Measurements from ENCODE around the gene ZBTB7A.
A peak's percentile ranks its signal among the peaks of the same experiment; 100 is the strongest.
"Not testable (repeated sequence)": the region's sequence is repeated elsewhere in the genome, so short reads cannot be mapped to it uniquely, and the experiment has no call there.

The ZBTB7A gene

DNA sequence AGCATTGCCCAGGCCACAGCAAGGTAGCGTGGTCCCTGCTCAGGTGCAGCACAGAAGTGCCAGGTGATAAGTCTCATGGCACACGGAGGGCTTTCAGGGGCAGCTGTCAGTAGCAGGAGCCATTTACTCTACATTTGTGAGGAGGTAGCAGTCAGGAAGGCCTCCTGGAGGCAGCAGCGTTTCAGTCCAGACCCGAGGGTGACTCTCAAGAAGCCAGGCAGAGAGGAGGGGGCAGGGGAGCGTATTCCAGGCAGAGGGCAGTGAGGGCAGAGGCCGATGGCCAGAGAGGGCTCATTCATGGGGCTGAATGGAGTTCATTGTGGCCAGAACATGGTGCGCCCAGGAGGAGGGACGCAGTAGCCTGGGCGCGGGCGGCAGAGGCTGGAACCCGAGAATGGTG is 50.2 kb downstream of the ZBTB7A start:
- no peak for DNase-seq (ENCODE audit: low read depth)

DNA sequence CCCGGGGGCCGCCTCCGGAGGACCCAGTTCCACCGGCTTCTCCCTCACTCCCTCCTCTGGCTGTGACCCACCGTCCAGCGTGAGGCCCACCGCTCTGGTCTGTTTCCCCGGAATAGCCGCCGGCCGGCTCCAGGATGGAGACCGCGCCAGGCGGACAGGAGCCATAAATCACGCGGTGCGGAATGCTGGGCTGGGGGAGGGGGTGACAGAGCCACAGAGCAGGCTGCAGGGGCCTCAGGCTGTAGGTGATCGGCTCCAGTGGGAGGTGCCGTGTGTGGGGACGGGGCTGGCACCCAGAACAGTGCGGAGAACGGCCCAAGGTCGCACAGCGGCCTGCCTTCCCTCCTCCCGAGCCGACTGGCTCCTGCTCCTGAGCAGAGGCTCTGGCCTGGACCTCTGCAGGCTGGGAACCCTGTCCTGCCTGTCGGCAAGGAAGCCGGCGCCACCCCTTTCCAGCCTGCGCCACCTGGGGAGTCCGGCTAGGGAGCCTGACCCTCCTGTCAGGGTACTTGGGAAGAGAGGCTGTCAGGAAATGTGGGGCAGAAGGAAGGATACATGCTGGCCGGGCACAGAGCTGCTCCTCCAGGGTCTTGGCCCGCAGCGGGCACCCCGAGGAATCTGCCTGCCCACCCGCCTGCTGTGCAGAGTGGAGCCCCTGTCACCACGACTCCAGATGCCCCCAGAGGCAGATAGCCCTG is 50.8 kb downstream of the ZBTB7A start:
- DNase-seq (ENCODE audit: low read depth): no peak

DNA sequence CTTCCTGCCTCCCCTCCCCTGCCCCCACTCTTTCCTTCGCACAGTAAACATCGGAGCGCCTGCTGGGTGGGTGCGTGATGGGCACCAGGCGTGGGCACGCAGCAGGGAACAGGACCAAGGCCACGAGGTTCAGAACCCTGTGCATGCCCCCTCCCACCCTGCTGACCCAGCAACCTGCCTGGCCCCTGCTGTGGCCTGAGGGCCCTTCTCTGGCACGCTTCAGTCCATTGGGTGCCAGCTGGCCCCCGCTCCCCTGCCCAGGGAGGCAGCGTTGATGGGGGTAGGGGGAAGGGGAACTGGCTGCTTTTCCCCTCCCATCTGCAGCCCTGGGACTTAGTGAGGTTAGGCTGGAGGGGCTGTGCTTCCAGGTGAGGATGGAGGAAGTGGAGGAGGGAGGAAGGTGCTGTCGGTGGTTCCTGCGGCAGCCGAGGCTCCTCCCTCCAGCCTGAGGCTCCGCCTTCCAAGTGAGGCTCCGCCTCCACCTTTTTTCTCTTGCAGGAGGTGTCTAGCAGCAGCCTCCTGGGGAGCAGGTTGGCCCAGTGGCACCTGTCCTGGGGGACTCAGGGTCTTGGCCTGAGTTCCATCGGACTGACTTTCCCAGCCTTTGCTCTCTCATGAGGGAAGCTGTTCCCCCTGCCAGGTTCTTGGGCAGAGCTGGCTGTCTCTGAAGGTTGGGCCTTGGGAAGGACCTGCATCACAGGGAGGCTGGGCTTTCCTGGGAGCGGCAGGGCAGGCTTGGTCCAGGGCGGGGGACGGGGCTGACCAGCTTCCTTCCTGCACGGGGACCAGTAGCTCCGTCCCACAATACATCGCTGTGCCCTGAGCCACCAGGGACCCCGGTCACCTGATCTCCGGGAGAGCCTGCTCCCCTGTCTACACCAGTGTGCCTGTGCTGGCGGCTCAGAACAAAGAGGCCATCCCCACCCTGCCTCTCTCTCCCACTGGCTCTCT is 51.9 kb downstream of the ZBTB7A start:
- DNase-seq (ENCODE audit: low read depth): no peak

DNA sequence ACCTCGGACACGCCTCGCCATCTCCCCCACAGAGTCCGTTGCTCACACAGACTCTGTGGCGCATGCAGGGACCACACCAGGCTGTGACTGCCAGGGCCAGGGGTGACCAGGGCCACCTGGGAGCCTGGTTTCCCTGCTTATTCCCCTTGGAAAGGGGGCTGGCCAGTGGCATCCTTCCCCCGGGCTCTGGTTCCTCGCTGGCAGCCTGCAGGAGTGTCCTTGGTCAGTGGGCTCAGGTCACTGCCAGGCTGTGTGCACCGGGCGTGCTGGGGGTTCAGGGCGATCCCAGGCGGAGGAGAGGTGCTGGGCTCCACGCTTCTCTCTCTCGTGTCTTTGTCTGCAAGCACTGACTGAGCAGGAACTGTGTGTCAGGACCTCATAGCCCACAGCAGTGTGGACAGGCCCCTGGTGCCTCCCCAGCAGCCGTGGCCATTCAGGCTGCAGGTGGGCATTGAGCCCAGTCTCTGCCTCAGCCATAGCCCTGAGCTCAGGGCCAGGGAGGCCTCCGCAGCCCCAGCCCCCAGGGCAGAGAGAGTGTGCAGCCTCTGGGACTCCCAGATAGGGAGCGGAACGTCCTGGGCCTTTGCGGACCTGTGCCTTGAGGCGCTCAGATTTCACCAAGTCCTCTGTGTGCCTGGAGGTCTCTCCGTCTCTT is 52.7 kb downstream of the ZBTB7A start:
- DNase-seq (ENCODE audit: low read depth): no peak

DNA sequence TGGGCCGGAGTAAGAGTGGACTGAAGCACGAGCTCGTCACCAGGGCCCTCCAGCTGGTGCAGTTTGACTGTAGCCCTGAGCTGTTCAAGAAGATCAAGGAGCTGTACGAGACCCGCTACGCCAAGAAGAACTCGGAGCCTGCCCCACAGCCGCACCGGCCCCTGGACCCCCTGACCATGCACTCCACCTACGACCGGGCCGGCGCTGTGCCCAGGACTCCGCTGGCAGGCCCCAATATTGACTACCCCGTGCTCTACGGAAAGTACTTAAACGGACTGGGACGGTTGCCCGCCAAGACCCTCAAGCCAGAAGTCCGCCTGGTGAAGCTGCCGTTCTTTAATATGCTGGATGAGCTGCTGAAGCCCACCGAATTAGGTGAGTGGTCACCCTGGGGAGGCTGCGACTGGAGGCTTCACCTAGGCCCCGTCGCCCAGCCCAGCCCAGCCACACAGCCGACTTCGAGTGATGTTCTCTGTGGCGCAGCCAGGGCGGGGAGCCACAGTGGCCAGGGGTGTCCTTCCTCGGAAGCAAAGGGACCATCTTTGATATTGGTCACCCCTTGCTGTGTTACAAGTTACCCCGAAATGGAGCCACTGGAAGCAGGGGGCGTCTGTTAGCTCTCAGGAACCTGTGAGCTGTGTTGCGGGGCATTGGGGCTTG is 53.6 kb downstream of the ZBTB7A start:
- DNase-seq (ENCODE audit: low read depth): no peak

DNA sequence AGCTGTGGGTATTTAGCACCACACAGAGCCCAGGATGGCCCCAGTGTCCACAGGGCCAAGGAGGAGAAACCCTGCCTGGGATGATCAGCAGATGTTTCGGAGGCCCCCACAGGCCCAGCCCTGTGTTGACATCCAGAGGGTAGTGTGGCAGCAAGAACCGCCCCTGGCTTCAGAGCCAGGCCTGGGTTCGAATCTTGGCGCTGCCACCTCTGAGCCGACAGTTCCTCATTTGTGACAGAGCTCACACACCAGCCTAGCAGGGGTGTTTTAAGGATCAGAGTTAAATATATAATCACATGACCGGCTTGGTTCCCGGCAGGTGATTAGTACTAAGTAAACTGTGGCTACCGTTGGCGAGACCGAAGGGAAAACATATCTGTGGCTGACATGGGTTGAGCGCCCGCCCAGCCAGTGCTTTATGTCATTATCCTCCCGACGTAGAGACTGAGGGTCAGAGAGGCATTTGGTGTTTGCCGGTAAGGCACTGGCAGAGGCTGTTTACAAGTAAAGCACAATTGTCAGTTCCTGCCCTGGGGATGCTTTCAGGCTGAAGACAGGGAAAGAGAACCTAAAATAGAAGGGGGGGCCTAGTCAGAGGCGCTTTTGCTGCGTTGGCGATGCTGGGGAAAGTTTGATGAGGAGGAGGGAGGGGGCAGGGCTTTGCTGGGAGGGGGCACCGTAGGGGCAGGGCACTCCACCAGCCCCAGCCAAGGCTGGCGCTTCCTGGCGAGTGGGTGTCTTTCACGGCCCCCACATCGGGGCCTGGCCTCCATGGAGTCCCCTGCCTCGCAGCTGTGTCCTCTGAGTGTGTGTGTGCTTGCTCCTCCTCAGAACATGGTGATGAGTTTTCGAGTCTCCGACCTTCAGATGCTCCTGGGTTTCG is 54.4 kb downstream of the ZBTB7A start:
- DNase-seq (ENCODE audit: low read depth): no peak

DNA sequence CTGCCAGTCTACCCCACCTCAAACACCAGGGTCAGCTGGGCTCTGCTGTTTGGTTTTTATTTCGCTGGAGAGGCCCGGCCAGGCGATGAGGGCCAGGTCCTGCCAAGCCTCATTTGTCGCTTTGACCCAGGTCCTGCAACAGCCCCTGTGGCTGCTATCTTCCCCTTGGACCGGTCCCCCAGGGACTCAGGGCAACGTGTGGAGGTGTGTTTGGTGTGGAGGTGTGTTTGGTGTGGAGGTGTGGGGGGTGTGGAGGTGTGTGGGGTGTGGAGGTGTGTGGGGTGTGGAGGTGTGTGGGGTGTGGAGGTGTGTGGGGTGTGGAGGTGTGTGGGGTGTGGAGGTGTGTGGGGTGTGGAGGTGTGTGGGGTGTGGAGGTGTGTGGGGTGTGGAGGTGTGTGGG is 55.3 kb downstream of the ZBTB7A start:
- not testable (repeated sequence) for DNase-seq (ENCODE audit: low read depth)

DNA sequence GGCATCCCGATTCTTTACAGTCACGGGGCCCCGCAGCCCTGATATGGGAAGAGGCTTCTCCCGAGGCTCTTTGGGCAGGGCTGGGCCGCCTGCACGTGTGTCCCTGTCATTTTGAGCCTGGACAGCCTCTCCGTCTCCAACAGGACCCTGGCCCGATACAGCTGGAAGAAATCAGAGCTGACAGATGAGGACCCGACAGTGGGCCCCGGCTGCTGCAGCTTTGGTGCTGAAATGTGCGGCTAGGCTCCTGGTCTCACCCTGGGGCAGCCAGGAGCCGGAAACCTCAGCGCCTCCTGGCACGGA is 55.9 kb downstream of the ZBTB7A start:
- DNase-seq (ENCODE audit: low read depth): no peak

DNA sequence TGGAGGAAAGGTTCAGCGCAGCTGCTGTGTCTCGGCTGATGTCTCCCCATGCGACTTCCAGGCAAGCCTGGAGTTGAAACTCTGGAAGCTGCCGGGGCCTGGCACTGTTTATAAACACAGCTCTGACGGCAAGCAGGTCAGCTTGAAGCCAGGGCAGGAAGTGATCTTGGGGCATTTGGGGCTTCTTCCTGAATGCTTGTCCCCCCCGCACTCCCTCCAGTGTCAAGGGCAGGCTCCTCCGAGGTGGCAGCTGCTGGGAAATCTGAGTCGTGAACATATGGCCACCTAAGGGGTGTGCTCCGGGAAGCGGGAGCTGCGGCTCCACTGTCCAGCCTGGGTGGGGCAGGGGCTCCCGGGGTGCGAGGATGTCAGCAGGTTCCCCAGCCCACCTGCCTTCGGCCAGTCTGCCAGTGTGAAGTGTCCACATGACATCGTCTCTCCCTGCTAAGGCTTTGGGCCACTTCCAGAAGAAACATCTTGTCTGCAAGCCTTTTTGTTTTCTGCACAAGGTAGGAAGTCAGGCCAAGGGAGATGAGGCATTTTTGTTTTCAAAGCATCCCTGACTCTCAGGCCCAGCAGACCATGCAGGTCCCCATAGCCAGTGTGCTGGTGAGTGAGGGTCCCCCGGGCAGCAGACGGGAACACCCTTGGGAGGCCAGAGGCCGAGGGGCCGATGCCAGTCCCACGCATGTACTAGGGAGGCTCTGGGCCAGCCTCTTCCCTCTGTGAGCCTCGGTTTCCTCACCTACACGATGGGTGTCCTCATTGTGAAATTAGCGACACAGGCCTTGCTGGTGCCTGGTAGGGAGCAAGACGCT is 56.5 kb downstream of the ZBTB7A start:
- DNase-seq (ENCODE audit: low read depth): no peak

DNA sequence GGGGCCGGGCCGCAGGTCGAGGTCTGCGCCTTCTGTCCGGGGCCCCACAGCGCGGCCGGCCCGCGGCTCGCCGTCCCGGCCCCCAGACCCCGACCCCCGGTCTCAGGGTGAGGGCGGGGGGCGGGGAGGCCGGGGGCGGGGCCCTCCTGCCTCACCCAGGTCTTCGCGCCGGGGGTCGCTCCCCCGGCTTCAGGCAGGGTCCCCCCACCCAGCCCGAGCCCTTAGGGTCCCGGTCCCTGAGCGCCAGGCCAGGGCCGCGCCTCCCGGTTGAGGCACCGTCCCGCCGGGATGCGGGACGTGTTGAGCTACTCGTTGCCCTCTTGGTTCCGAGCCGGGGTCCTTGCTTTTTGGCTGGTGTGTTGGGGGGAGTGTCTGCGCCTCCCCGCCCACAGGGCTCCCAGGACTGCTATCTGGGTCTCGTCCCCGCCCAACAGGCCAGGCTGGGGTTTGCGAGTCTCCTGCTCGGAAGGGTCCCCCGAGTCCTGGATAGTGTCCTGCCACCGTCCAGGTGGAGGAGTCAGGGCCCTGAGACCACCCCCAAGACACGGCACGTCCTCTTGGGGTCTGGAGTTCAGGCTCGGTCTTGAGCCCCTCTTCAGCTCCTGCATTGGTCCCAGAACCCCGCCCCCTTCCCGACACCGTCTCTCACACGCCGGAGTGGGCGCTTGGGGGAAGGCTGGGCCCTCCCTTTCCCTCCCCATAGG is 58.7 kb downstream of the ZBTB7A start:
- DNase-seq (ENCODE audit: low read depth): no peak

DNA sequence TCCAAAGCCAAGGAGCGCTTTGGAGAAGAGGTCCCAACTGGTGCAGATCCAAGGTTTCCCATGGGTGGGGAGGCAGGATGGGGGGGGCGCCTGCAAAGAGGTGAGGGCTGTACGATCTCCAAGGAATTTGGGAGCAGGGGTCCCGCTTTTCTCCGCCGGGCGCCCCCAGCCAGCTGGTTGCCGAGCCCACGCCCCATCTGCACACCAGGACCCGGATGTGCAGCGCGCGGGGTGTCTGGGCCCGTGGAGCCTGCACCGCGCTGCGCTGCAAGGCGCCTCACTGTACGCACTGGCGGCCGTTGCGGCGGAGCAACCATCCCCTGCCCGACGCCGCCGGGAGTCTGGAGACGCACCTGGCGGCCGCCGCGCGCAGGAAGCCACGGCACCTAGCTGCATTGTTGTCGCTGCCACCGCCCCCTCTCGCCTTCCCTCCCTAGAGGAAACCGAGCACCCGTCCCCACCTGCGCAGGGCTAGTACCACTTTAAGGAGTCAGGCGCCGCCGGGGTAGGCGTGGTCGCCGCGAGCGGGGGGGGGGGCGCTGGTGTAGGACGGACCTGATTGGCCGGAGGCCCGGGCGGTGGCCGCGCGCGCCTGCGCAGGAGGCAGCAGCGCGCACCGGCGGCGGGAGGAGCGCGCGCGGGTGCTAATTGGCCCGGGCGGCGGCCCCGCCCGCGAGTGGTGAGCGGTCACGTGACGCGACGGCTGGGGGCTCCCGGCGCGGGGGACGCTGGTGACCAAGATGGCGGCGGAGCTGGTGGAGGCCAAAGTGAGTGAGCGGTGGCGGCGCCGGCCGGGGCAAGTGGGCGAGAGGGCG is 59.5 kb downstream of the ZBTB7A start, which contains the start of gene PIAS4:
PIAS4 (plus strand) TSS at position 716 of the 815 bp plus-strand sequence; CDS start at position 741, 25 bp downstream.
- DNase-seq (ENCODE audit: low read depth): peak; percentile 82

DNA sequence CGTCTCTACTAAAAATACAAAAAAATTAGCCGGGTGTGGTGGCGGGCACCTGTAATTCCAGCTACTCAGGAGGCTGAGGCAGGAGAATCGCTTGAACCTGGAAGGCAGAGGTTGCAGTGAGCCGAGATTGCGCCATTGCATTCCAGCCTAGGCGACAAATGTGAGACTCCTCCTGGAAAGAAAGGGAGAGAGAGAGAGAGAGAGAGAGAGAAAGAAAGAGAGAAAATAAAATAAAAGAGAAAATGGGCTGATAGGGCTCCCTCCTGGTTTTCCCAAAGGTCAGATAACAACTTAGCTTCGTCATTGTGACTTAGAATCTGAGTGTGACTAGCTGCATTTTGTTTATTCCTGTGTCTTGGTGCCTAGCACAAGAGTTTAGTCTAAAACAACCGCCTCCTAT is 61.3 kb downstream of the ZBTB7A start:
- DNase-seq (ENCODE audit: low read depth): not testable (repeated sequence)

DNA sequence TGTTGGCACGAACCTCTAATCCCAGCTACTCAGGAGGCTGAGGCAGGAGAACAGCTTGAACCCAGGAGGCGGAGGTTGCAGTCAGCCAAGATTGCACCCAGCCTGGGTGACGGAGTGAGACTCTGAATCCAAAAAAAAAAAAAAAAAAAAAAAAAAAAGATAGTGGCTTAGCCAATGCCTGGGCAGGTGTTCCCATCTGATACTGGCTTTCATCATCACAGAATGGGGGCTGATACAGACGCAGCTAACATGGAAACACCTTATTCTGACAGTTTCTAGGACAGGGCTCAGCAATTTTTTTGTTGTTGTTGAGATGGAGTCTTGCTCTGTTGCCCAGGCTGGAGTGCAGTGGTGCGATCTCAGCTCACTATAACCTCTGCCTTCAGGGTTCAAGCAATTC is 65.9 kb downstream of the ZBTB7A start:
- DNase-seq (ENCODE audit: low read depth): not testable (repeated sequence)

DNA sequence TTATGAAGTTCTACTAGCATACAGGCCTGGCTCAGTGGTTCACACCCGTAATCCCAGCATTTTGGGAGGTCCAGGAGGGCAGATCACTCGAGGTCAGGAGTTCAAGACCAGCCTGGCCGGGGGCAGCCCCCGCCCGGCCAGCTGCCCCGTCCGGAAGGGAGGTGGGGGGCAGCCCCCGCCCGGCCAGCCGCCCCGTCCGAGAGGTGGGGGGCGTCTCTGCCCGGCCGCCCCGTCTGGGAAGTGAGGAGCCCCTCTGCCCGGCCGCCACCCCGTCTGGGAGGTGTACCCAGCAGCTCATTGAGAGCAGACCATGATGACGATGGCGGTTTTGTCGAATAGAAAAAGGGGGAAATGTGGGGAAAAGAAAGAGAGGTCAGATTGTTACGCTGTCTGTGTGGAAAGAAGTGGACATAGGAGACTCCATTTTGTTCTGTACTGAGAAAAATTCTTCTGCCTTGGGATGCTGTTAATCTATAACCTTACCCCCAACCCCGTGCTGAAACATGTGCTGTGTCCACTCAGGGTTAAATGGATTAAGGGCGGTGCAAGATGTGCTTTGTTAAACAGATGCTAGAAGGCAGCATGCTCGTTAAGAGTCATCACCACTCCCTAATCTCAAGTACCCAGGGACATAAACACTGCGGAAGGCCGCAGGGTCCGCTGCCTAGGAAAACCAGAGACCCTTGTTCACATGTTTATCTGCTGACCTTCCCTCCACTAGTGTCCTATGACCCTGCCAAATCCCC is 67.9 kb downstream of the ZBTB7A start:
- DNase-seq (ENCODE audit: low read depth): not testable (repeated sequence)

DNA sequence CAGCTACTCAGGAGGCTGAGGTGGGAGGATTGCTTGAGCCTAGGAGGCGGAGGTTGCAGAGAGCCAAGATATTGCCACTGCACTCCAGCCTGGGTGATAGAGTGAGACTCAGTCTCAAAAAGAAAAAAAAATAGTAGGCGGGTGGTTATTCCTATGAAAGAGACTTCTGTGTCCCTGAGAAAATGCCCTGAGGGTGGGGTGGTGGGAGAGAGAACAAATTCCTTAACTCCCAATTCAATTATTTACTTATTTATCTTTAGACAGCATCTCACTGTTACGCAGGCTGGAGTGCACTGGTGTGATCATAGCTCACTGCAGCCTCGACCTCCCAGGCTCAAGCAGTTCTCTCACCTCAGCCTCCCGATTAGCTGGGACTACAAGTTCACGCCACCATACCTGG is 71.1 kb downstream of the ZBTB7A start:
- no peak for DNase-seq (ENCODE audit: low read depth)

Data from CMK (cell line).